GM12874 (cell line): ENCODE results near the gene PRKAB2.

Experiments
- CTCF ChIP-seq: IDR thresholded peaks from 2 replicates; pipeline ENCODE4 v1.5.1; 2011; ENCODE audit warnings: low read depth, mild to moderate bottlenecking, control low read depth, low read length, moderate library complexity; ENCODE audit not compliant: insufficient read depth

The PRKAB2 gene

GRCh38 chr1:147111381-147112130, 60.7 kb downstream of the PRKAB2 start:
- no peak for TF ChIP-seq CTCF

- no peak for TF ChIP-seq CTCF
These were observed 61.4 kb downstream of the PRKAB2 start for GRCh38 chr1:147110872-147111271.

- no peak for TF ChIP-seq CTCF
These were observed 61.8 kb downstream of the PRKAB2 start for GRCh38 chr1:147110434-147110833.

GRCh38 chr1:147109762-147110161, 62.5 kb downstream of the PRKAB2 start:
- no peak for TF ChIP-seq CTCF

GRCh38 chr1:147109041-147109440, 63.2 kb downstream of the PRKAB2 start:
- TF ChIP-seq CTCF = no peak

GRCh38 chr1:147105909-147106308, 66.4 kb downstream of the PRKAB2 start:
- TF ChIP-seq CTCF = no peak
